HepG2 (cell line): ENCODE measurements around the gene HBEGF. TPM values are rescaled to one million over a fixed set of nuclear protein-coding genes. Genes with fewer than 3 reads are reported as not detected.

Experiments used
- DNMT3B ChIP-seq: conservative IDR thresholded peaks from 2 replicates; pipeline ENCODE4 v1.6.1; 2016; ENCODE audit warnings: missing biosample characterization, control low read depth
- EEA1 ChIP-seq: sonication (generic); formaldehyde crosslinking; IDR thresholded peaks from 2 replicates; pipeline ENCODE4 v1.5.1; 2020; ENCODE audit warnings: mild to moderate bottlenecking, missing genetic modification reagents, borderline replicate concordance
- FUBP1 ChIP-seq: sonication (generic); formaldehyde crosslinking; IDR thresholded peaks from 2 replicates; pipeline ENCODE4 v1.5.1; 2020; ENCODE audit warnings: missing genetic modification reagents, mild to moderate bottlenecking, borderline replicate concordance
- HIVEP1 ChIP-seq: sonication (generic); formaldehyde crosslinking; IDR thresholded peaks from 2 replicates; pipeline ENCODE4 v1.4.0; 2020; ENCODE audit warnings: mild to moderate bottlenecking, missing genetic modification reagents
- HNRNPL ChIP-seq: fragments of 200-400 bp; formaldehyde crosslinking; IDR thresholded peaks from 2 replicates; pipeline ENCODE4 v1.6.1; 2017; ENCODE audit warnings: mild to moderate bottlenecking, low read depth, low read length
- PBX2 ChIP-seq: IDR thresholded peaks from 2 replicates; pipeline ENCODE4 v1.6.1; 2016; ENCODE audit warnings: control low read depth
- SAP130 ChIP-seq: IDR thresholded peaks from 2 replicates; pipeline ENCODE4 v1.6.1; 2016; ENCODE audit warnings: low read depth
- SCMH1 ChIP-seq: sonication (generic); formaldehyde crosslinking; IDR thresholded peaks from 2 replicates; pipeline ENCODE4 v1.9.0; 2021; ENCODE audit warnings: missing genetic modification reagents, mild to moderate bottlenecking, borderline replicate concordance
- TMF1 ChIP-seq: sonication (generic); formaldehyde crosslinking; IDR thresholded peaks from 2 replicates; pipeline ENCODE4 v1.8.1; 2022; ENCODE audit warnings: low read depth, missing genetic modification reagents
- ZNF142 ChIP-seq: sonication (generic); formaldehyde crosslinking; IDR thresholded peaks from 2 replicates; pipeline ENCODE4 v1.4.0; 2020; ENCODE audit warnings: missing genetic modification reagents
- ZNF512B ChIP-seq: sonication (generic); formaldehyde crosslinking; IDR thresholded peaks from 2 replicates; pipeline ENCODE4 v1.5.1; 2020; ENCODE audit warnings: missing genetic modification reagents, mild to moderate bottlenecking, borderline replicate concordance
- ZNF546 ChIP-seq: sonication (generic); formaldehyde crosslinking; conservative IDR thresholded peaks from 2 replicates; pipeline ENCODE4 v1.8.1; 2023; ENCODE audit warnings: mild to moderate bottlenecking, missing genetic modification reagents
- polyA plus RNA-seq, 8 experiments: library from polyadenylated mRNA; depleted of rRNA in 3 of 8; stranded (reverse) in 7 of 8; unstranded in 1 of 8; fragments of >200 nt; fragmentation: Illumina TruSeq in 4 of 8; extraction: Trizol in 4 of 8; gene quantifications; 2 replicates each; pipeline versions ENCODE4 v1.2.1 to v1.2.3, GENCODE V29; 2011 to 2016; ENCODE audit warnings: low read depth in 4 of 8, missing spikeins in 1 of 8, mixed read lengths in 1 of 8; ENCODE audit not compliant: insufficient read depth in 1 of 8
- total RNA-seq, 5 experiments: library from RNA; depleted of rRNA; stranded (reverse); fragments of >200 nt; fragmentation: Illumina TruSeq; extraction: Trizol; gene quantifications; 2 replicates each; pipeline ENCODE4 v1.2.3, GENCODE V29; 2016; ENCODE audit warnings: low read depth in 1 of 5
- TF ChIP-seq, protein P1 (sequence below): sonication (generic); formaldehyde crosslinking; IDR thresholded peaks from 2 replicates; pipeline ENCODE4 v1.4.0; 2020; ENCODE audit warnings: mild to moderate bottlenecking, missing genetic modification reagents

Gene HBEGF
- total and polyA plus RNA-seq, 2 of the 13 experiments (the other 11 are each of a cell fraction or from before 2014, with no cell fraction given), result 1.7 to 5.0 TPM

DNA sequence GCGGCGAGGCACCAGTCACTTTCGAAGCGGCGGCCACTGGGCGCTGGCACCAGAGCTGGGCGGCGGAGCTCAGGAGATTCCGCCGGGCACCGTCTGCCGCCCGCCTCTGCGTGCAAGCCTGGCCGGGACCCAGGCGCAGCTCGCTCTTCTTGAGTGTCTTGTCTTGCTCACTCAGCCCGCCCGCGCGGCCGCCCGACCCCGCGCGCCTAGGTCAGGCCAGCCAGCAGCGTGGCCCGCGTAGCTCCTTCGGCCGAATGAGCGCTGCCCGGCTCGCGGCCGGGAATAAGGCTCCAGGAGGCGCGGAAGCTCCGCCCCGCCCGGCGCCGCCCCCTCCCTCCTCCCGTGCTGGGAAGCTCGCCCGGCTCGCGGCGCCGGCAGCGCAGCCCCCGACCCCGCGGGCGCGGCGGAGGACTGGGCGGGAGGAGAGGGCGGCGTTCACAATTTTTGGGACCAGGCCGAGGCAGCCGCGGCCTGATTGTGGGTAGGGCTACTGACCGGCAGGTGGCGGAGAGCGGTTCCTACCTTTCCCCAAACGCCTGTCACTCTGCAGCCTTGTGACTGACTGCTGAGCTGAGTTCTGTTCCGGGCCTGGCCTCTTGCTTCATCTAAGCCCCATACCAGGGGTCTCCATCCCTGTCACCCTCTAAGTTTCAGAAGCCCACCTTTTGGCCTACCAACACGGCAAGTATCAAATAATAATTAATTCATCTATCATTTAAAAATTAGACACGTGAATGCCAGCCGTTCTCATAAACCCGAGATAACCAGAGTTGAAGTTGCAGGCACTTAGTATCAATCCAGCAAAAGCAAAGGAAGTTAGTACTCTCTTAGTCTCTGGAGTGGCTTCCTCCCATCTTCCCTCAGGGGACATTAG, at the start of gene HBEGF (continued):
- TF ChIP-seq ZNF512B (CRISPR knock-in tag) (0 out of 2 replicates have a peak, but pooled peaks have one; percentile 1), HNRNPL (peak; percentile 73), ZNF142 (CRISPR knock-in tag) (peak; percentile 95), PBX2 (CRISPR knock-in tag) (peak; percentile 20; the same call in 1 of the 2 replicates), ZNF546 (CRISPR knock-in tag) (peak; percentile 80; the same call in 1 of the 2 replicates), SAP130 (CRISPR knock-in tag) (peak; percentile 60), EEA1 (CRISPR knock-in tag) (0 out of 2 replicates have a peak, but pooled peaks have one; percentile 37), SCMH1 (CRISPR knock-in tag) (no peak), HIVEP1 (CRISPR knock-in tag) (peak; percentile 48; the same call in 1 of the 2 replicates), DNMT3B (0 out of 2 replicates have a peak, but pooled peaks have one; percentile 21), FUBP1 (CRISPR knock-in tag) (no peak), TMF1 (CRISPR knock-in tag) (0 out of 2 replicates have a peak, but pooled peaks have one; percentile 63)
- TF ChIP-seq, protein P1, sequence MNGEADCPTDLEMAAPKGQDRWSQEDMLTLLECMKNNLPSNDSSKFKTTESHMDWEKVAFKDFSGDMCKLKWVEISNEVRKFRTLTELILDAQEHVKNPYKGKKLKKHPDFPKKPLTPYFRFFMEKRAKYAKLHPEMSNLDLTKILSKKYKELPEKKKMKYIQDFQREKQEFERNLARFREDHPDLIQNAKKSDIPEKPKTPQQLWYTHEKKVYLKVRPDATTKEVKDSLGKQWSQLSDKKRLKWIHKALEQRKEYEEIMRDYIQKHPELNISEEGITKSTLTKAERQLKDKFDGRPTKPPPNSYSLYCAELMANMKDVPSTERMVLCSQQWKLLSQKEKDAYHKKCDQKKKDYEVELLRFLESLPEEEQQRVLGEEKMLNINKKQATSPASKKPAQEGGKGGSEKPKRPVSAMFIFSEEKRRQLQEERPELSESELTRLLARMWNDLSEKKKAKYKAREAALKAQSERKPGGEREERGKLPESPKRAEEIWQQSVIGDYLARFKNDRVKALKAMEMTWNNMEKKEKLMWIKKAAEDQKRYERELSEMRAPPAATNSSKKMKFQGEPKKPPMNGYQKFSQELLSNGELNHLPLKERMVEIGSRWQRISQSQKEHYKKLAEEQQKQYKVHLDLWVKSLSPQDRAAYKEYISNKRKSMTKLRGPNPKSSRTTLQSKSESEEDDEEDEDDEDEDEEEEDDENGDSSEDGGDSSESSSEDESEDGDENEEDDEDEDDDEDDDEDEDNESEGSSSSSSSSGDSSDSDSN, result peak; percentile 90
